GM21423 (cell line): ENCODE data around the gene MAGI2.

Source experiments
- ATAC-seq: cut with Tn5 transposase; IDR thresholded peaks from one replicate; pipeline ENCODE4 v1.9.1; 2021; ENCODE audit warnings: mild to moderate bottlenecking, moderate library complexity; ENCODE audit not compliant: unreplicated experiment

MAGI2 gene

GRCh38 chr7:78396210-78396609 lies 1057.3 kb downstream of the MAGI2 start:
- no peak for ATAC-seq

- no peak for ATAC-seq
These were observed 1058.0 kb downstream of the MAGI2 start for GRCh38 chr7:78395298-78396036.

DNA sequence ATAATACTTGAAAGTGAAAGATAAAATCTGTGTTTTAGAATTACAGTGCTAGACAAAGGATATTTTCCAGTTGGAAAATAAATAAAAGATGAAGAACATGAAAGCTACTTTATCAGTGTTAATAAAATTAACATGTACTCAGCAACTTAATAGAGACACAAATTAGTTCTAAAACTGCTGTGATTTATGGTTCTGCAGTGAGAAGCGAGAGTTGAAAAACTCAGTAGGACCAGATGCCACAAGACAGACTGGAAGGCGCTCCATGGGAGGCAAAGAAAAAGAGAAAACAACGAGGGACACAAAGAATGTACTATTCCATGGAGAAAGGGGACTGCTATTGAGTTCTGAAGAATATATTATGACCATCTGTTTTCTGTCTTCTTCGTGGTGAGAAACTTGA lies 1064.4 kb downstream of the MAGI2 start:
- no peak for ATAC-seq

DNA sequence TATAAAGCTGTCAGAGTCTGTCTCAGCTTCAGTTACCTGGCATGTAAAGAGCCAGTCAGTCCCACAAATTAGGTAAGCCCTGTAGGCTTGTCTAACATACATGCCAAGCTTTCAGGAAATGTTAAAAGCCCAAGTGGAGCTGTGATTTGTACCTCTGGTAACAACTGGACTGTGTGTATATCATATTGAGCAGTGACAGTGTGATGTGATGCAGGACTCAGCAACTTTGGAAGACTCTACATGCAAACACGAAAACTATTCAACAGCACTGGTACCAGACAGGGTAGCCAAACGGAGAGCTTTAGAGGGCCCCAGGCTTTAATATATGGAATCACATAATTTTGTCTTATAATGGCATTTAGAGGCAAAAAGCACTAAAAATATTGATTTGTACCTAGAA lies 1066.9 kb downstream of the MAGI2 start:
- no peak for ATAC-seq

GRCh38 chr7:78383096-78383880 lies 1070.2 kb downstream of the MAGI2 start:
- ATAC-seq, result no peak

GRCh38 chr7:78379148-78379547 lies 1074.3 kb downstream of the MAGI2 start:
- ATAC-seq, result no peak

- no peak for ATAC-seq
These were observed 1075.9 kb downstream of the MAGI2 start for GRCh38 chr7:78377532-78377931.

DNA sequence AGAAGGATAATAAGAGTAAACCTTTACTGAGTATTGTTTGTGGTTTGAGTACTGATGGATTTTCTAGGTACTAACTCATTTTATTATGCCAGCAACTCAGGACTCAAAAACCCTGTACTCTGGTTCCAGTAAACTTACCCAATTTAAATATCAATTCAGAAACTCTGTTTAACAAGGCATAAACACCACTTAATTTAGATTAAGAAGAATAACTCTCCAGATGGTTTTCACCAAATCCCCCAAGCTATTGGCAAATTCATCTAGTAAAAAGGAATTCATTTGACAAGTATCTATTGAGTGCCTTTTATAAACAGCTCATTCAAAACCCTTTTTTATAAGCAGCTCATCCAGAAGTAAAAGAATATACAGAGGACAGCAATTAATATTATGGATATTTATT lies 1082.5 kb downstream of the MAGI2 start:
- ATAC-seq, result no peak

DNA sequence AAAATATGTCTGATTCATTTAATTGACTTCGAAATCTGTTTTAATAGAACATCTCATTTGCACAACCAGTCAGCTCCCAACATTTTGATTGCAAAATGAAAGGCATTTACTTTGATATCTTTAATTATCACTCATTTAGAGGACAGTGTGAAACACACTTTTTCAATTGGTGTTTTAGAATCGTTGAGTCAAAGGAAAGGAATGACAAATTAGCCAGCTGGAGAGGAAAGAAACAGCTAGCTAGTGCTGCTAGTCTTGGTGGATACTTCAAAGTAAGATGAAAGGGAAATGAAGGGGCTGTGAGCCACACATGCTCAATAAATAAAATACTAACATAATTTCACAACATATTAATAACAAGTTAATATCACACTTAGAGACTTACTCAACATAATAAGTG lies 1084.7 kb downstream of the MAGI2 start:
- ATAC-seq, result no peak

DNA sequence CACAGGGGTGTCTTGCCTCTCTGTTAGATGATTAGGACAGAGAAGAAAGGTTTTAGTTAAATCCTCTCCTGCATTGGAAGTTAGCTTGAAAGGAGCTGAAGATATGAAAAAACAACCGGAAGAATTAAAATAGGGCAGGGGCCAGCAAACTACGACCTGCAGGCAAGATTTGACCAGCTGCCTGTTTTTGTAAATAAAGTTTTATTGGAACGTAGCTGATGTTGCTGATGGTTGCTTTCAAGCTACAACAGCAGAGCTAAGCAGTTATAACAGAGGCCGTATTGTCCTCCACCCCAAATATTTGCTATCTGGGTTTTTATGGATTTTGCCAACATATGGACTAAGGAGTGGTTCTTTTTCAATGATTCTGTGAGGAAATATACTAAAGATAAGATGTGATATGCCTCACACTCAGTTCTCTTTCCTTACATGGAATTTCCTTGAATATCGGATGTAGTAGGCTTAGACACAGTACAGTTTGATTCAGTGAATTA lies 1086.1 kb downstream of the MAGI2 start:
- ATAC-seq, result no peak

- ATAC-seq, result no peak
These were observed 1089.6 kb downstream of the MAGI2 start for GRCh38 chr7:78363866-78364265.

DNA sequence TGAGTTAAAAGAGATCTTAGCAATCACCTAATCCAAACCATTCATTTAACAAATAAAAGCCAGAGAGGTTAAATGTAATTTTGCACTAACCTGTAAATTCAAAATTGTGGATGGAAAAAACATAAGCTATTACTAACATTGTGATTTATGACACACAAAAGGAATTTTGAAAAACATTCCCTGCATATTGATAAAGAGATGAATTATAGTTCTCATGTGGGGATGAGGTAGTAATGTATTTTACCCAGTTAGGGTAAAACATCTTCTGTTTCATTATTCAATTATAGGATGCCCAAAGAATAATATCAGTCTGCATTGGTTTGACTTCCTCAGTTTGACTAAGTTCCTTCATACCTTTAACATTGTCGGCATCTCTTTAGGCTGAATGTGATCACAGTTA lies 1093.6 kb downstream of the MAGI2 start:
- no peak for ATAC-seq

DNA sequence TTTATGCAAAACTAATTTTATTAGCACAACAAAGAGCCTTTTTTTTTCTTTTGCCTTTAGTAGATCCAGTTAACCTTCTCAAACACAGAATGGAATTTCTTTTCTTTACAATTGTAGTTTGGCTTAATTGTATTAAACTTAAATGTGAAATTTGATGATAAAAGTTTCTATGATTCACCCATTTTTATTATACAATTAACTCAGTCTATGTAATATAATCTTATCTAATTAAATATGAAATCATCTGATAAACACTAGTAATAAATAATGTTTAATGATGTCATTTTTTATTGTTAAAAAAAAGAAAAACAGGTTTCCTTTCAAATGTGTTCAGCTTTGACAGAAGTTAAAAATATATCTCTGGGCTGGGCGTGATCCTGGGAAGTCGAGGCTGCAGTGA lies 1095.8 kb downstream of the MAGI2 start:
- ATAC-seq, result no peak

- ATAC-seq, result no peak
These were observed 1097.6 kb downstream of the MAGI2 start for GRCh38 chr7:78355834-78356233.

DNA sequence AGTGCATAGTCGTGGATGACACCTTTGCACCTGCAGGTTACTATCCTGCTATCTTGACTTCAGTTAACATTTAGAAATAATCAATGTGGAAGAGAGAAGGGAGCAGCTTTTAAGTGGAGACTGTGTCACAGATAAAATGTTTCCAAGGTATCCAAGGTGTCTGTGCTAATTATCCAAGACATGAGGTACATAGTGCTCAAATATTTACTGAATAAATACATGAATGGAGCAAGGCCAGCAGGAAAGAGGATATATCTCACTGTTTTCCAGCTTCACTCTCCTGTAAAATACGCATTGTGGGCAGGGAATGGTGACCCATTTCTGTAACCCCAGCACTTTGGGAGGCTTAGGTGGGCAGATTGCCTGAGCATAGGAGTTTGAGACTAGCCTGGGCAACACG lies 1102.5 kb downstream of the MAGI2 start:
- no peak for ATAC-seq

DNA sequence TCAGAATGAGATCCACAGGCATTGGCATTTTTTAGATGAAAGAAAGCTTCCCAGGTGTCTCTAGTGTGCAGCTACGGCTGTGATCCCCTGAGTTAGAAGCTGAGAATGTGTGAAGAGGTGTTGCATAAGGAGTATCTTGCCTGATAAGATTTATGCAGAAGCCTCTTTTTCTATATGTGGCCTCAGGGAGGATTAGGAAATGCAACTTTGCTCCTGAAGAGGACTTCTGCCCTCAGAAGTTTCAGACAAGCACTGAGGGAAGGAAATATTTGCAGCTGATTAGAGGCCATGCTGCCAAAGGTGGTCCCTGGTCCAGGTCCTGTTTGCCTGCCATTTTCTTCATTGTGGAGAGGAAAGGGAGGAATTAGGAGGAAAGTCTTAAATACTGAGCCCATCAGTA lies 1103.1 kb downstream of the MAGI2 start:
- no peak for ATAC-seq

GRCh38 chr7:78346827-78347226 lies 1106.6 kb downstream of the MAGI2 start:
- no peak for ATAC-seq

DNA sequence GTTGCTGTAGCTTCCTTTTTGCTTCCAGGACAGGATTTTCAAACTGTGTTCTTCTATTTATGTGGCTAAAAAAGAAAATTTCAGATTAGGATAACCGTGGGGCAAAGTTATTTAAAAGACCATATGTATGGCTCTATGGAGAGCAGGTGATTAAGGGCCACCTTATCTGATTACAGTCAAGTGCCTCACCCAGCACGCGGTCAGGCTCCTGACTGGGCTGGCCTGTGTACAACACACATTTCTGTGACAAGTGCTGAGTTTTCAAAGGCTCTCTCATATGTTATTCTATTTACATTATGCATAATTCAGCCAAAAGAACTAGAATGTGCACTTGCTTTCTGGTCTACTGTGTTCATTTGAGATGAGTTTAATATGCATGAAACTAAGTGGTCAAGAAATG lies 1107.5 kb downstream of the MAGI2 start:
- no peak for ATAC-seq

GRCh38 chr7:78345293-78345911 lies 1108.1 kb downstream of the MAGI2 start:
- ATAC-seq, result no peak

- ATAC-seq, result no peak
These were observed 1119.0 kb downstream of the MAGI2 start for GRCh38 chr7:78334426-78334825.

GRCh38 chr7:78333530-78334425 lies 1119.7 kb downstream of the MAGI2 start:
- ATAC-seq, result no peak
